IPS-11a (cell line): Measurements from ENCODE around the gene CD2BP2.

Source experiments
- H3K4me3 ChIP-seq: one replicate; pipeline ENCODE4 v1.5.1; 2013; ENCODE audit warnings: low read depth, low read length, control low read depth

The CD2BP2 gene

GRCh38 chr16:30379158-30379783 is 24.2 kb upstream of the CD2BP2 start:
- H3K4me3 ChIP-seq, result peak overlapping the region; percentile 37

GRCh38 chr16:30378236-30379157 is 23.4 kb upstream of the CD2BP2 start:
- peak overlapping the region; percentile 48 for H3K4me3 ChIP-seq

- H3K4me3 ChIP-seq, result peak overlapping the region; percentile 48
Observed at GRCh38 chr16:30377812-30378235, 22.7 kb upstream of the CD2BP2 start.

DNA sequence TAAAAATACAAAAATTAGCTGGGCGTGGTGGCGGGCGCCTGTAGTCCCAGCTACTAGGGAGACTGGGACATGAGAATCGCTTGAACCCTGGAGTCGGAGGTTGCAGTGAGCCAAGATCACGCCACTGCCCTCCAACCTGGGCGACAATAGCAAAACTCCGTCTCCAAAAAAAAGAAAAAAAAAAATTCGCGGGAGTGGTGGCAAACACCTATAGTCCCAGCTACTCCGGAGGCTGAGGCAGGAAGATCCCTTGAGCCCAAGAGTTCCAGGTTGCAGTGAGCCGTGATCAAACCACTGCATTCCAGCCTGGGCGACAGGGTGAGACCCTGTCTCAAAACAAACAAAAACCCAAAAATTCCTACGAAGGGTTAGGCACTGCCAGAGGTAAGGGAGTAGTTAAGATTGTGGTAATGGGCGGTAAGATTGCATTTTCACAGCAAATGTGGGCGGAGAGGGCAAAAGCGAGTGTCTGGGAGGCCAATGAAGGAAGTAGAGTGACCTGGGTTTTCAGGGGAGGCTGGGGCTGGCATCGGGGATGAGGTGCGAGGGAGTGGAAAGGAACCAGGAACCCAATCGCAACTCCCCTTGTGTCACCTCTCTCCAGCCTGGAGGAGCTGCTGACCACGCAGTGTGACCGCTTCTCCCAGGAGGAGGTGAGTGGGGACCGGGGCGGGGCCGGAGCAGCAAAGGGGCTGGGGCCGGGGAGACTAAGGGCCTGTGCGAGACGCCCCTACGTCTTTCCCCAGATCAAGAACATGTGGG is 22.1 kb upstream of the CD2BP2 start:
- peak overlapping the region; percentile 29 for H3K4me3 ChIP-seq

- no peak overlapping the region for H3K4me3 ChIP-seq
Observed at GRCh38 chr16:30376461-30376902, 21.4 kb upstream of the CD2BP2 start.

DNA sequence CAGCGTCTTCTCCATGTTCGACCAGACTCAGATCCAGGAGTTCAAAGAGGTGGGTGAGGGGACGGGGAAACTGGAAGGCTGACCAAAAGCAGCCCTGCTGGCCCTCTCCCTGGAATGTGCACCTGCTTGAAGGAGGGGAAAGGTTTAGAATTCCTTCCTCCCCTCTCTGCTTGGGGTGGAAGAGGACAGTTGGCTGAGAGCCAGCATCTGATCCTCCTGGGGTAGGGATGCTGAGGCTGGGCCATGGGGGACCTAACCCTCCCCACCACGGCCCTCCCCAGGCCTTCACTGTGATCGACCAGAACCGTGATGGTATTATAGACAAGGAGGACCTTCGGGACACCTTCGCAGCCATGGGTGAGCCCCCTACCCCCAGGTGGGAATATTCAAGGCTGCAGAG is 20.8 kb upstream of the CD2BP2 start:
- H3K4me3 ChIP-seq, result no peak overlapping the region

GRCh38 chr16:30374538-30374937 is 19.4 kb upstream of the CD2BP2 start, which contains the start of gene MYL11:
Gene MYL11 (plus strand): TSS chr16:30374802. CDS start chr16:30374858, 56 bp downstream.
- H3K4me3 ChIP-seq, result no peak within 1 kb of the TSS

GRCh38 chr16:30372725-30373124 is 17.6 kb upstream of the CD2BP2 start:
- no peak overlapping the region for H3K4me3 ChIP-seq

GRCh38 chr16:30372038-30372712 is 17.1 kb upstream of the CD2BP2 start:
- no peak overlapping the region for H3K4me3 ChIP-seq

GRCh38 chr16:30371248-30371816 is 16.2 kb upstream of the CD2BP2 start:
- peak overlapping the region; percentile 21 for H3K4me3 ChIP-seq

- H3K4me3 ChIP-seq, result peak within 1 kb of the TSS; percentile 50
Observed at GRCh38 chr16:30370456-30371247, 15.5 kb upstream of the CD2BP2 start, which contains the start of gene TBC1D10B. Gene TBC1D10B (minus strand): TSS chr16:30370494. CDS start chr16:30370183, 311 bp downstream.

GRCh38 chr16:30369938-30370455 is 14.9 kb upstream of the CD2BP2 start:
- H3K4me3 ChIP-seq, result peak overlapping the region; percentile 50

- H3K4me3 ChIP-seq, result peak overlapping the region; percentile 50
Observed at GRCh38 chr16:30369091-30369937, 14.2 kb upstream of the CD2BP2 start.

GRCh38 chr16:30368792-30369090 is 13.6 kb upstream of the CD2BP2 start:
- H3K4me3 ChIP-seq, result peak overlapping the region; percentile 50

GRCh38 chr16:30368122-30368791 is 13.1 kb upstream of the CD2BP2 start:
- H3K4me3 ChIP-seq, result no peak overlapping the region

GRCh38 chr16:30367349-30368009 is 12.4 kb upstream of the CD2BP2 start:
- no peak overlapping the region for H3K4me3 ChIP-seq

- no peak overlapping the region for H3K4me3 ChIP-seq
Observed at GRCh38 chr16:30366511-30366910, 11.4 kb upstream of the CD2BP2 start.
